Hepatocyte (in vitro differentiated cells): ENCODE data around the gene FBXO21.

ENCODE experiments used
- EZH2 ChIP-seq: fragments of 200-600 bp; sonication (generic); IDR thresholded peaks from 2 replicates; pipeline ENCODE4 v1.6.1; 2016; ENCODE audit warnings: antibody characterized with exemption, mild to moderate bottlenecking, borderline replicate concordance
- EZH2phosphoT487 ChIP-seq: fragments of 200-600 bp; sonication (generic); IDR thresholded peaks from one replicate; pipeline ENCODE4 v1.6.1; 2018; ENCODE audit warnings: antibody characterized with exemption, mild to moderate bottlenecking, low read depth, moderate library complexity; ENCODE audit not compliant: unreplicated experiment, severe bottlenecking
- TF ChIP-seq, protein P1 (sequence below): fragments of 200-600 bp; sonication (generic); IDR thresholded peaks from 2 replicates; pipeline ENCODE4 v1.5.1; 2016; ENCODE audit warnings: antibody characterized with exemption, mild to moderate bottlenecking; ENCODE audit not compliant: poor library complexity

DNA sequence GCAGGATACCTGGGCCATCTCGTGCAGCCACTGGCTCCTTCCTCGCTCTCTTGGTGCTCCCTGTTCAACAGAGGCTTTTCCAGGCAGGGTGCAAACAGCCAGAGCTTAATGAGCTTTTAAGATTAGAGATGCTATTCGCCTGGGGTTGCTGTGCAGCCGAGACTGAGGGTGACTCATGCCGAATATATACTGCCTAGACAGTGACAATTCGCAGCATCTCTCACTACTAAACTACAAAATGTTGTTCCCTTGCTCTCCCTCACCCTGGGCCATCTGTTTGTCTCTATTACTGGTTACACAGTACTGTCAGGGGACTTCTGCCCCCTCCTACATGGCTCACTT lies 65.0 kb downstream of the FBXO21 start:
- TF ChIP-seq, protein P1, sequence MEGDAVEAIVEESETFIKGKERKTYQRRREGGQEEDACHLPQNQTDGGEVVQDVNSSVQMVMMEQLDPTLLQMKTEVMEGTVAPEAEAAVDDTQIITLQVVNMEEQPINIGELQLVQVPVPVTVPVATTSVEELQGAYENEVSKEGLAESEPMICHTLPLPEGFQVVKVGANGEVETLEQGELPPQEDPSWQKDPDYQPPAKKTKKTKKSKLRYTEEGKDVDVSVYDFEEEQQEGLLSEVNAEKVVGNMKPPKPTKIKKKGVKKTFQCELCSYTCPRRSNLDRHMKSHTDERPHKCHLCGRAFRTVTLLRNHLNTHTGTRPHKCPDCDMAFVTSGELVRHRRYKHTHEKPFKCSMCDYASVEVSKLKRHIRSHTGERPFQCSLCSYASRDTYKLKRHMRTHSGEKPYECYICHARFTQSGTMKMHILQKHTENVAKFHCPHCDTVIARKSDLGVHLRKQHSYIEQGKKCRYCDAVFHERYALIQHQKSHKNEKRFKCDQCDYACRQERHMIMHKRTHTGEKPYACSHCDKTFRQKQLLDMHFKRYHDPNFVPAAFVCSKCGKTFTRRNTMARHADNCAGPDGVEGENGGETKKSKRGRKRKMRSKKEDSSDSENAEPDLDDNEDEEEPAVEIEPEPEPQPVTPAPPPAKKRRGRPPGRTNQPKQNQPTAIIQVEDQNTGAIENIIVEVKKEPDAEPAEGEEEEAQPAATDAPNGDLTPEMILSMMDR = no peak
- no peak for TF ChIP-seq EZH2
- TF ChIP-seq EZH2phosphoT487 = no peak
